SU-DHL-6 (cell line): ENCODE results near the gene HIVEP2.

Source experiments
- H2AFZ ChIP-seq: fragments of 200-600 bp; sonication (generic); 2 replicates; pipeline ENCODE4 v1.6.1; 2014; ENCODE audit warnings: low read depth, mild to moderate bottlenecking, moderate library complexity, mixed read lengths, antibody characterized with exemption, low read length; ENCODE audit not compliant: severe bottlenecking
- H3F3A ChIP-seq: fragments of 200-600 bp; shearing (Covaris generic); 2 replicates; pipeline ENCODE4 v1.6.0; 2016; ENCODE audit warnings: antibody characterized with exemption, mild to moderate bottlenecking; ENCODE audit not compliant: insufficient read depth
- H3K27ac ChIP-seq: fragments of 200-600 bp; sonication (generic); 2 replicates; pipeline ENCODE4 v1.5.1; 2016; ENCODE audit warnings: low read depth, mild to moderate bottlenecking, low read length, moderate library complexity, mixed read lengths
- H3K27me3 ChIP-seq: fragments of 200-600 bp; sonication (generic), shearing (Covaris generic); 2 replicates; pipeline ENCODE4 v1.6.0; 2014; ENCODE audit warnings: mild to moderate bottlenecking, low read length
- H3K36me3 ChIP-seq: fragments of 200-600 bp; sonication (generic); 2 replicates; pipeline ENCODE4 v1.6.1; 2014; ENCODE audit warnings: mild to moderate bottlenecking, low read length, mixed read lengths
- H3K4me2 ChIP-seq: fragments of 300-600, 200-600 bp; shearing (Covaris generic), sonication (generic); 2 replicates; pipeline ENCODE4 v1.6.0; 2014; ENCODE audit warnings: low read length, low read depth, mild to moderate bottlenecking; ENCODE audit not compliant: poor library complexity, severe bottlenecking
- H3K4me3 ChIP-seq: fragments of 200-600 bp; sonication (generic); 2 replicates; pipeline ENCODE4 v1.5.1; 2014; ENCODE audit warnings: antibody characterized with exemption, low read length, mild to moderate bottlenecking, mixed read lengths; ENCODE audit not compliant: insufficient read depth, poor library complexity, severe bottlenecking
- H3K79me2 ChIP-seq: fragments of 200-600 bp; sonication (generic); 2 replicates; pipeline ENCODE4 v1.6.1; 2014; ENCODE audit warnings: mild to moderate bottlenecking, low read length, moderate library complexity; ENCODE audit not compliant: insufficient read depth
- H3K9ac ChIP-seq: fragments of 200-600 bp; sonication (generic); 2 replicates; pipeline ENCODE4 v1.7.0; 2014; ENCODE audit warnings: mild to moderate bottlenecking, low read length
- H3K9me2 ChIP-seq: fragments of 200-600 bp; sonication (generic); replicated peaks from 2 replicates; pipeline ENCODE4 v1.6.1; 2014; ENCODE audit warnings: low read length; ENCODE audit not compliant: insufficient read depth
- H3K9me3 ChIP-seq: fragments of 200-600 bp; sonication (generic); 2 replicates; pipeline ENCODE4 v1.6.1; 2014; ENCODE audit warnings: low read length, mixed read lengths; ENCODE audit not compliant: insufficient read depth
- H4K20me1 ChIP-seq: fragments of 200-600 bp; sonication (generic); 2 replicates; pipeline ENCODE4 v1.6.1; 2014; ENCODE audit warnings: low read depth, mild to moderate bottlenecking, antibody characterized with exemption, low read length, moderate library complexity, mixed read lengths
- EZH2phosphoT487 ChIP-seq: fragments of 200-600 bp; sonication (generic), shearing (Covaris generic); conservative IDR thresholded peaks from 2 replicates; pipeline ENCODE4 v1.6.1; 2018; ENCODE audit warnings: mild to moderate bottlenecking, antibody characterized with exemption, low read length, moderate library complexity, mixed read lengths
- TF ChIP-seq, protein P1 (sequence below): fragments of 200-600 bp; sonication (generic); IDR thresholded peaks from one replicate; pipeline ENCODE4 v1.5.1; 2017; ENCODE audit warnings: antibody characterized with exemption, mild to moderate bottlenecking, low read length, moderate library complexity; ENCODE audit not compliant: insufficient read depth, poor library complexity, severe bottlenecking

HIVEP2 gene

GRCh38 chr6:142816486-142816885, 128.5 kb downstream of the HIVEP2 start:
- H4K20me1 ChIP-seq: no peaks in the 10 kb centered on the region
- no peak overlapping the region for H2AFZ ChIP-seq
- H3K27me3 ChIP-seq: no peaks in the 10 kb centered on the region
- no peak overlapping the region for H3K27ac ChIP-seq
- no peaks in the 10 kb centered on the region for H3K9me2 ChIP-seq
- H3K36me3 ChIP-seq: no peaks in the 10 kb centered on the region
- H3K4me2 ChIP-seq: no peak overlapping the region
- H3K79me2 ChIP-seq: no peaks in the 10 kb centered on the region
- no peak overlapping the region for H3K9ac ChIP-seq
- H3K9me3 ChIP-seq: no peaks in the 10 kb centered on the region
- TF ChIP-seq, protein P1, sequence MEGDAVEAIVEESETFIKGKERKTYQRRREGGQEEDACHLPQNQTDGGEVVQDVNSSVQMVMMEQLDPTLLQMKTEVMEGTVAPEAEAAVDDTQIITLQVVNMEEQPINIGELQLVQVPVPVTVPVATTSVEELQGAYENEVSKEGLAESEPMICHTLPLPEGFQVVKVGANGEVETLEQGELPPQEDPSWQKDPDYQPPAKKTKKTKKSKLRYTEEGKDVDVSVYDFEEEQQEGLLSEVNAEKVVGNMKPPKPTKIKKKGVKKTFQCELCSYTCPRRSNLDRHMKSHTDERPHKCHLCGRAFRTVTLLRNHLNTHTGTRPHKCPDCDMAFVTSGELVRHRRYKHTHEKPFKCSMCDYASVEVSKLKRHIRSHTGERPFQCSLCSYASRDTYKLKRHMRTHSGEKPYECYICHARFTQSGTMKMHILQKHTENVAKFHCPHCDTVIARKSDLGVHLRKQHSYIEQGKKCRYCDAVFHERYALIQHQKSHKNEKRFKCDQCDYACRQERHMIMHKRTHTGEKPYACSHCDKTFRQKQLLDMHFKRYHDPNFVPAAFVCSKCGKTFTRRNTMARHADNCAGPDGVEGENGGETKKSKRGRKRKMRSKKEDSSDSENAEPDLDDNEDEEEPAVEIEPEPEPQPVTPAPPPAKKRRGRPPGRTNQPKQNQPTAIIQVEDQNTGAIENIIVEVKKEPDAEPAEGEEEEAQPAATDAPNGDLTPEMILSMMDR: no peak
- no peak for TF ChIP-seq EZH2phosphoT487
- H3F3A ChIP-seq: no peaks in the 10 kb centered on the region
- no peak overlapping the region for H3K4me3 ChIP-seq

DNA sequence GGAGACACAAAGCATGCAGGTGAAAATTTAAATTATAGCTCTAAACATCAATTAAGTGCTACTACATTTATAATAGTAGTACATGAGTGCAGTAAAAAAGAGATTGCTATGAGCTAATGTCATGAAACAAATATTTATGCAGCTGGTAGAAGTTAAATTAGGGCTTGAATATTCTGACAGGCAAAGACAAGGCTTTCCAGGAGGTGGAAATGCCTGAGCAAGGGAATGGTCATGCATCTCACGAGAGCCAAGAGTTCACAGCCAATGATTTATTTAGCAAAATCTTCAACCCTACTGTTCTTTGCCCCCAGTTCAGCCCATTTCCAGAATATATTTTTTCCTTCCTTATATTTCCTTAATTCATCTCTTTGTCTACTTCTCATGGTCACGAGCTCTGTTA, 128.9 kb downstream of the HIVEP2 start:
- Histone ChIP-seq H3K27ac (no peak overlapping the region), H3K36me3 (no peaks in the 10 kb centered on the region), H3K9ac (no peak overlapping the region), H3K9me3 (no peaks in the 10 kb centered on the region), H3F3A (no peaks in the 10 kb centered on the region), H3K79me2 (no peaks in the 10 kb centered on the region), H2AFZ (no peak overlapping the region), H4K20me1 (no peaks in the 10 kb centered on the region), H3K4me2 (no peak overlapping the region), H3K9me2 (no peaks in the 10 kb centered on the region), H3K27me3 (no peaks in the 10 kb centered on the region), H3K4me3 (no peak overlapping the region)
- TF ChIP-seq, protein P1: no peak
- TF ChIP-seq EZH2phosphoT487: no peak

GRCh38 chr6:142811923-142812322, 133.1 kb downstream of the HIVEP2 start:
- Histone ChIP-seq H3K4me2 (no peak overlapping the region), H3F3A (no peaks in the 10 kb centered on the region)
- TF ChIP-seq EZH2phosphoT487: no peak
- TF ChIP-seq, protein P1: no peak

More at GRCh38 chr6:142811923-142812322, 133.1 kb downstream of the HIVEP2 start:
- H3K27ac ChIP-seq: no peak overlapping the region
- H3K9ac ChIP-seq: no peak overlapping the region
- H4K20me1 ChIP-seq: no peaks in the 10 kb centered on the region
- no peaks in the 10 kb centered on the region for H3K9me2 ChIP-seq
- no peak overlapping the region for H2AFZ ChIP-seq
- H3K27me3 ChIP-seq: no peaks in the 10 kb centered on the region
- no peaks in the 10 kb centered on the region for H3K36me3 ChIP-seq
- no peak overlapping the region for H3K4me3 ChIP-seq
- no peaks in the 10 kb centered on the region for H3K9me3 ChIP-seq
- H3K79me2 ChIP-seq: no peaks in the 10 kb centered on the region
